HG03342 (cell line): ENCODE results near the gene CCN6.
"Not testable (repeated sequence)": the region's sequence is repeated elsewhere in the genome, so short reads cannot be mapped to it uniquely, and the experiment has no call there.

Experiments used
- ATAC-seq: cut with Tn5 transposase; IDR thresholded peaks from one replicate; pipeline ENCODE4 v1.9.1; 2021; ENCODE audit warnings: mild to moderate bottlenecking, moderate library complexity; ENCODE audit not compliant: unreplicated experiment

The CCN6 gene

DNA sequence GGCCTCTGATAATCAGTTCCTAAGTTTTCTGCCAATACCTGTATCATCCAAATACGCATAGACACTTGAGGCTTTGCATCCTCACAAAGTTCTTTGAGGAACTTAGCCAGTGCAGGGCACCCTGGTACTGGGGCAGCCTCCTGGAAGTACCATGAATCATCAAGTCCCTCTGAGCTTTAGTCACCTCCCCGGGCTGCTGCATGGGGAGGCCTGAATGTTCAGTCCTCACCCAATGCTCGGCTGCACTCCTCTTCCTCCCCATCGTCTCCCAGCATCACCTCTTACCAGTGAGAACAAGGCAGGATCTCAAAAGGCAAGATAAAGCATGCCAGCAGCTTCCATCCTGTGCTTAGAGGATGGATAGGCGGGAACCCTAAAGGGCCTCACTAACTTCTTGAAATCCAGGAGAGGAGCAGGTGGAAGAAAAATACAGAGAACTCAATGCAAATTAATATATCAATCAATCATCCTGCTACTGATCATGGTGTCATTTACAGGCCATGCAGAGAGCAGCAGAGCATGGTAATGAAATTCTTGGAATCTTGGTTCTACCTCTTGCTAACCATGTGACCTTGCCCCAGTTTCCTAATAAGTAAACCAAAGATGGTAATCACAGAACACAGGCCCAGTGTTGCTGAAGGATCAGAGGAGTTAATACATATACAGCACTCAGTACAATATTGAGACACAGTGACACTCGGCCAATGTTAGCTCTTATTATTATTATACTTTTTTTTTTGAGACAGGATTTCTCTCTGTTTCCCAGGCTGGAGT is 4.7 kb upstream of the CCN6 start:
- ATAC-seq = no peak

DNA sequence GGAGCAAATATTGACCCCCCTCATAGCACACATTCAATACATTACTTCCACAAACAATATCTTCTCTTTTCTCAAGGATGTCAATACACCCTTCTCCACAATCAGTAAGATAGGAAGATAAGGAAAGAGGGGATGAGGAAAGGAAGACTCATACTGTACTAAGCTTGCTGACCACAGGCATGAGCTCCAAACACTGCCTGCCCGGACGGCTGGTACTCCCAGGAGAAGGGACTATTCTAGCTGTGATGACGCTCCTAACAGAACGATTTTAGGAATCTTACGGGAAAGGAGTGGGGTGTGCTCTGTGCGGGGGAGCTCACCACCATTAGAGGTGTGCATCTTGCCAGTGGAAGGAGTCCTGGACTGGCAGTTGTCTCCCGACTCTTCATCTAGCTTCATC is 3.9 kb upstream of the CCN6 start:
- no peak for ATAC-seq

DNA sequence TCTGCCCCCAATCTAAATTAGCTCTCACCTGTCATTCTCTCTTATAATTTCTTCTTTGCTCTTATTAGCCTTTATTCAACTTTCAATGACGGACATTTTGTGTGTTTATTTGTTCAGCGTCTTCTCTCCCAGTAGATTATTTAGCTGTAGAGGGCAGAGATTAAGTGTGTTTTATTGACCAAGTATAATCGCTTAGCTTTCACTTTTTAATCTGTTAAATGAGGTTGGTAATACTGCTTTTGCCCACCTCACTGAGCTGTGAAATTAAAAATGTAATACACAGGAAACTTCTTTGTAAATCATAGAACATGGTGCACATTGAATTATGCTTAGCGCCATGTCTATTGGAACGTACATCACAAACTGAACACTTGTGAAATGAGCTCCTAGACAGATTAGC is 3.5 kb upstream of the CCN6 start:
- ATAC-seq = no peak

DNA sequence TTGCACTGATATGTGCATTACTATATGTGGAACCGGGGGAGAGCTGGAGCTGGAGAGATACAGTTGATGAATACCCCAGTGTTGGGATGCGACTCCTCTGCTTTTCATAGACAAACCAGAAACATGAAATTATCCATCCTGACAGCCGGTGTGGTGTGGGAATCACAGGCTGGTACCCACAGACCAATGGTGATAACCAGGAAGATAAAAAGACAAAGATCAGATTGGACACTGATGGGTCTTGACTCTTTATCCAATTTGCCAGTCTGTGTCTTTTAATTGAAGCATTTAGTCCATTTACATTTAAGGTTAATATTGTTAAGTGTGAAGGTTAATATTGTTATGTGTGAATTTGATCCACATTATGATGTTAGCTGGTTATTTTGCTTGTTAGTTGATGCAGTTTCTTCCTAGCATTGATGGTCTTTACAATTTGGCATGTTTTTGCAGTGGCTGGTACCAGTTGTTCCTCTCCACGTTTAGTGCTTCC is 2.6 kb upstream of the CCN6 start:
- ATAC-seq = not testable (repeated sequence)

DNA sequence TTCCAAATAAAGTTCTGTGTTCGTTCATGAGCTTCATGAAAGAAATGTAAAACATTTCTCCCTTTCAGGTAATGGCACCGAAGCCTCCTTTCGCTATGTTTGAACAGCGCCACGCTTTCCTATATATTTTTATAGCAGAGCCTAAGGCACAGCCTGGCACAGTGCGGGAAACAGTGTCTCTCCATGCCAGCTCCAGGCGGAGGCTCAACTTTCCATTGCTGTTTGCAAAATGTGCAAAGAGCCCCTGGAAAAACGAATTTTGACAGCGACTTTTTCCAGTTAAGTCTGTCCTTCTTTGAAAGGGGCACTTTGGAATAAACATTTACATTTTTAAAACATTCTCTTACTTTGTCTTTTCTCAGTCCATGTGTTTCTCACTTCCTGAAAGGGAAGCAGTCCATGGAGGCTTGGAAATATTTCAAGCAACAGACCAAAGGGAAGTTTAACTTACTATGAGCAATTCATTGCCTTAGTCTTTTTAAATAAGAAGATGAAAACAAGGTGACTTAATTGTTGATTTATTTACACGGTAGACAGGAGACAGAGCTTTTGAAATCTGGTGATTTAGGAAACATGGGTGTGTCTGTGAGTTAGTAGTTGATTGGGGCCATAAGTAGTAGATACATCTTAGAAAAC is 769 bp downstream of the CCN6 start:
- no peak for ATAC-seq

DNA sequence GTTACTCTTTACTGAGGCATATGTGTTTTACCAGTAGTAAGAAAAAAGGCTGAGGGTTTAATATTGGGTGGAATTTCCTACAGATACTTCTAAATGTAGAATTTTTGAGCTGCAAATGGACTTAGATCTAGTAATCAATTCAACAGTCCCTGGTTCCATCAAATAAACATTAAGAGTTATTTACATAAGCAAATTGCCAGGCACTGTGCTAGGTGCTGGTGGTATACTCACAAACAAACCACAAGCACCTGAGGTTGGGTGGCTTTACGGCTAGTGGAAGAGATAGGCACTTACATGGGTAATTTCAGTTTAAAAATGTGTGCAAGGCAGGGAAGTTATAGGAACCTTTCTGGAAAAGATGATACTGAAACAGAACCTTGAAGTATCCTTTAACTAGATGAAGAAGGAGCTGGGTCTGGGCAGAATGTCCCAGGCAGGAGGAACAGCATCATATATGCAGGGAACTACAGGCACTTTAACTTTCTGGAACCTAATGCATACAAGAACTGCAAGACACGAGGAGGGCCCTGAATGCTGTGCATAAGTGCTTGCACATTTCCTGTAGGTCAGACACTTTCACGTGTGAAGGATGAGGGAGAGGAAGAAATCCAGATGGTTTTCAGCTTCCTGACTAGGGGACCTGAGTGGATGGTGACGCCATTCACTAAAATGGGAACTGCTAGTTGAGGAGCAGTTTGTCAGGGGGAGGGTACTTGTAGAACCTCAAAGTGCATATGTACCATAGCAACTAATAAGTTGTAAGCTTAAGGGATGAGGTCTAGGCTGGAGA is 4.5 kb downstream of the CCN6 start:
- ATAC-seq = no peak

DNA sequence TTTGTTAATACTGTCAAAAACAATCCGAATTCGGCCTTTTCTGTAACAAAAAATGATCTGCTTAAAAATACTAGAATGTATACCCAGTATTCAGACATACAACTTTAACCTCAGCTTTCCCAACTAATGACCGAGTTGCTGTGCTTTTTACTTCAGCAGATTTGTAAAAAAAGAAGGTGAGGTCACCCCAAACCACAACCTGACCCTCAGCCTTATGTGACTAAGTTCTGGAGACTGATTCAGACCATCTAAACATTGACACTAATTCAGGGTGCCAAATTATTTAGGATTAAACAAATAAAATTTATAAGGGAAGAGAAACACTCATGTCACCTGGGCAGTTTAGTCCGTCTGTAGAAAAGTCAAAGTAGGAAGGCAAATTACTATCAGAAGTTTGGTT is 7.7 kb downstream of the CCN6 start:
- ATAC-seq = no peak

DNA sequence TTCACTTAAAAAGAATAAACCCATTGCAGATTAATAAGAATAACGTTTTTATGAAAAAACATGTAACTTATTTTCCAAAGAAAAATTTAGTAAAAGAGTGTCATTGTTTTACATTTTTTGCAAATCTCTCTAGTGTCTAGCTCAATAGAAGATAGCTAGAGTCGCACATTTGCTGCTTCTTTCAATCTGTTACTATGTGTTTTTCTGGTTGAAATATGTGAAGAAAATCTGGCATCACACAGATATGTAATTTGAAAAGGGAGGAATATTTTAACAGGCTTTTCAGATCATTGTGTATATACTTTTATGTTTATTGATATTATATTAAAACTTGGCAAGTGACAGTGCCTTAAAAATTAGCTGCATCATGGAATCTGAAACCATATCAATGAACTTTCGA is 9.1 kb downstream of the CCN6 start:
- no peak for ATAC-seq

DNA sequence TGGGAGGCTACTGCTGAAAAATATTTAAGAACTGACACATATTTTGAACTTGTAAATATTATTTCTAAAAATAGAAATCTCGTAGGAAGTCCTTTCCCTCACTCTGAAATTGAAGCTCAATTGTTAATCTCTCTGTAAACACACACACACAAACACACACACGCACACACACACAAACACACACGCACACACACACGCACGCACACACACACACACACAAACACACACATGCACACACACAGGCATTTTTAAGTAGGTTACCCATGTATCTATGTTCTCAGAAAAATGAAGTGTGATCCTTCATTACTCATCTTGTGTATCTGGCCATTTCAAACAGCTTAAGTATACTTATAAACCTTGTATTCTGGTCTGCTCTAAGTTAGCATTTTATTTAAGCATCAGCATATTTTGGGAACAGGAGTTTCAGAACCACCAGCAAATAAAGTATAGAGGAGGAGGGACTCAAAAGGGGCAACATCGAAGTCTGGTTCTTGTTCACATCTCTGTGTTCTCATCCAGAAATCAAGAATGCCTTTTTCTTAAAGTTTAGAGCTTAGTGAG is 11.6 kb downstream of the CCN6 start:
- no peak for ATAC-seq

DNA sequence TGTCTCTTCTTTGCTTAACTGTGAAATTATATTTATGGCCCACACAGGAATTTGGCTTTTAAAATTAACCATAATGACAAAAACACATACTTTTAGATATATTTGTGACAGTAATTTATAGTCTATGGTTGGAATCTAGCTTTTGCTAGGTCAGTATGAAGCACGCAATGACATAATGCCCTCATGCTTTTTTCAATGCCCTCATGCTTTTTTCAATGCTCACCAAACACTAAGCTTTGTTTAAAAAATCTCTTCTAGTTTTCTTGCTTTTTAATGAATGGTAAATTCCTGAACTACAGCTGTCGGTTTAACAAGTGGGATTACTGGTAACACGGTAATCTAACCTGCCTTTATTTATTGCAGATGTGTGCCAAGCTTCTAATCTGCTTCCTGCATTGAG is 12.7 kb downstream of the CCN6 start:
- no peak for ATAC-seq

DNA sequence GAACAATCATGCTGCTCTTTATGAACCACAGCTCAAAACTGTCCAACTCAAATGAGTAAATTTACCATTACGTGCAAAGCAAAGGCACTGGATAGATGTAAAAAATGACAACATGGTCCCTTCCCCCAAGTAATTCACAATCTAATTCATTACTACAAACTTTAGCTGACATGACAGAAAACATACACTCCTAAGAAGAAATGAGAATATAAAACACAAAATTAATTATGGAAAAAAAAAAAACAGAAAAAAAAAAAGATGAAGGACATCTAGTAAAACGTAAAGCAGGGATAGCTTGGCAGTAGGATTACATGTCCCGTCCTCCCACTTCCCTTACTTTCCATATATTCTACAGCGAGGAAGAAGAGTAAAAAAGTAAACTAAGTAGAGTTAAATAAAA is 27.7 kb downstream of the CCN6 start:
- ATAC-seq = no peak

DNA sequence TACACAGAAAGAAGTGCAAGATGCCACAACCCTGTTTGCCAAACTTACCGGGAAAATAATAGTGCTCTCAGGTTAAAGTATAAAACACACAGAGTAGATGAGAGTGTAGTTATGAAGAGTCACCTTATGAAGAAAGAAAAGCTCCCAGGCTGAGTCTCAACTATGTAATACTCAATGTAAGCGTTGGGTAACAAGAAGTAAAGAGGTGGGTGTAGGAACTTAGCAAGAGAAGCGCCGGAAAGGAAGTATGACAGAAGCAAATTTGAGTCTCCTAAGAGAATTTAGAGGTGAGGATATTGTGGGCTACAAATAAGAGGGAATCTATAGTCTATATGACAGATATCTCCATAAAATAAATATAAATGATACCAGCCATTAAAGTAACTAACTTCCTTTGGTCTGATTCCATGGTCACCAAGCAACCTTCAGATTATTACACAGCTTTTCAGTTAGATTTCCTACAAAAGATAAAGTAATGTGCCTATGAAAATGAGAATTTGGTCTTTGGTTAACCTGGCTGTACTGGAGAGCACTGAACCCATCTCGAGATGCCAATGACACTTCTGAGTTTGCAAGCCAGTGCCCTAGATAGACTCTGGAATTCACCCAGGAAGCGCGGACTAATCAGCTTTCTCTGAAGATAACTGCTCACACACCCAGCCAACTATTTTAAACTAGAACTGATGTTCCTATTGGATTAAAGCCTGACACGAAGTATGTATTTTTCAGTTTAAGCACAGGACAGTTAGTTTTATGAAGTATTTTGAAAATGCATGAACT is 31.6 kb downstream of the CCN6 start:
- no peak for ATAC-seq

DNA sequence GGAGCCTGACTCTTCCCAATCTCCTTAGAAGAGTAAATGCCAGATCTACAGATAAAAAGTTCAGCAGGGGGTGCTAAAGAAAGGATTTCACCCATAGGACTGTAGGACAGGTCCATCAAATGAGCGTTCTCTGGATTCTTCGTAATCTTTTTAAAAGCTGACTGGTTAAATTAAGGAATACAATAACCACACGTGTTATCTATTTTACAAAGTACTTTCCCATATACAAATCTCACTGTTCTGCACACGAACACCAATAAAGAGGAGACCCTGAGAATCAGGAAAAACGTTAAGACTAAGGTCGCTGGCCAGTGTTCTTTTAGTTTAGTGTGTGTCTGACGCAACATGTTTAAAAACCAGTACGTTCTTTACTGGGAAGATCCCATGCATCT is 32.8 kb downstream of the CCN6 start:
- ATAC-seq = peak; percentile 3

DNA sequence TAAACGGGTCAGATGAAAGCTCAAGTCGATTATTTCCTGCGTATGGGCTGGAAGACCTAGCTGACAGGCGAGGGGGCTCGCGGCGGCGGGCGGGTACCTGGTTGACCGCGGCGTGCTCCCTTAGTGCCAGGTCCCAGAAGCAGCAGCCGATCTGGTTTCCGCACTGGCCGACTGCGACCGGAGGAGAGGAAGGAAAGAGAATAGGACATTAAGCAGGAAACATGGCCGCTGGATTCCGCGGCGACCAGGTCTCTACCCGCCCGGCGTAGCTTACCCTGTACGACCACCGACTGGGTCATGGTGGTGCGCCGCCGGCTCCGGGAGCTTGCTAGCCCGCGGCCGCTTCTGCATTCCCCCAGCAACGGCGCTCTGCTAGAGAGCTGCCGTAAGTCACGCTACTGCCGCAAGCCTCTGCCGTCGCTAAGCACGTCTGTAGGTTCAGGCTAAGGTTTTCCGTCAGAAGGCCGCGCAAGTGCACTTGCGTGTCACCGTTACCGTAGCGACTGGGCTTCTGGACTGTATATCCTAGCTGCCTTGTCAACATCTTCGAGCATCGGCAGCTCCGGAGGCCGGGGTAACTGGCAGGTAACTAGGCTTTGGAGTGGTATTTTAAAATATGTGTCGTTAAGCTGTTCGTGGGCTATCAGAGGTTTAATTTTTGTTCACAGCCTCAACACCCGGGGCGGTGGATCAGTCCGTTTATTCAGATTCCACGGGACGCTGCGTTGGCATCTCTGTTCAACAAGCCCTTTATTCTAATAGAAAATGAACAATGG is 33.4 kb downstream of the CCN6 start, which contains the start of the genes FAM229B and TUBE1:
TSS of gene FAM229B (plus strand) at position 456 of the 776 bp plus-strand sequence. CDS start 11,693 bp downstream, outside the sequence.
TSS of gene TUBE1 (minus strand) at position 347 of the 776 bp plus-strand sequence. CDS start at position 299, 48 bp downstream.
- ATAC-seq = peak; percentile 97

DNA sequence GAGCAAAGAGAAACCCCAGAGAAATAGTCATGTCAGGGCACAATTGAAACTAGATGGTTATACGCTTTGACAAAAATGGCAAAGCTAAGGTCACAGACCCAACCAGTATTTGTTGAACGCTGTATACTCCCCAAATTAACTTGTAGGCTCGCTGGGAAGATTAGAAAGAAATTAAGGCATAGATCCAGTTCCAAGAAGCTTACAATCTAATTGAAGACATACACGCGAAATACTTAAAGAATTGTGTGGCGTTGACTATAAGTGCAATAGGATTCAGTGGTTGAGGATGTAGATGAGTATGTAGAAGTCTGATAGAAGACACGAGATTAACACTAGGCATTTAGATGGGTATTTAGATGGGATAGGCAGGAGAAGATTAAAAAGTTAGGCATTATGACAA is 34.0 kb downstream of the CCN6 start:
- no peak for ATAC-seq

DNA sequence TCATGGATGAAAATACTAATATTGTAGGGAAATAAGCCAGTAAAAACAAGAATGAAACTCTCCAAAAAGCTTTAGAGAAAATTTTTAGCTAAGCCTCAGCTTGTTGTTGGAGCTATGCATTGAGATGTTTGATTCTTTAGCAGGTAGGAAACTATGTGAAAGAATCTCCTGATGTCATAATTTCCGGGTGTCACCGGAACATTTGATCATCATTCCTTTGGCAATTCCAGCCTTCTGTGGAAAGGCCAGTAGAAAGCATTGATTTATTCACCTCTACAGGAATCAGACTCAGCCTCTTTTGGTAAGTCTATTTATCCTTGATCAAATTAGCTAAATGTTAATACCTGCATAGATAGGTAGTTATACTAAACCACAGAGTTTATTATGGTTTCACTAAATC is 43.0 kb downstream of the CCN6 start:
- ATAC-seq = no peak

DNA sequence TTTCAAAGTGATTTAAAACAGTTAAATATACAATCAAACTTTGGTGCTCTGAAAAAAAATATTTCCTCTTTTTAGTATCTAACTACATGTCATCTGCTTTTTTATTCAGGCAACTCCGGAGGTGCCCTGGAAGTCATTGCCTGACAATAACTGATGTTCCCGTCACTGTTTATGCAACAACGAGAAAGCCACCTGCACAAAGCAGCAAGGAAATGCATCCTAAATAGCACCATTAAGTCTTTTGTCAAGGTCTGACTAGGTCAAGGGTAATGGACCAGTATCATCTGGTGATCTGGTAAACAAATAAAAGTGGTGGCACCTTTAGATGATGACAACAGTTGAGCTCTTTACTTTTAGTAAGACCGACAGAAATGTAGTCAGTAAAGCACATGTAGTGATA is 46.7 kb downstream of the CCN6 start:
- ATAC-seq = no peak

DNA sequence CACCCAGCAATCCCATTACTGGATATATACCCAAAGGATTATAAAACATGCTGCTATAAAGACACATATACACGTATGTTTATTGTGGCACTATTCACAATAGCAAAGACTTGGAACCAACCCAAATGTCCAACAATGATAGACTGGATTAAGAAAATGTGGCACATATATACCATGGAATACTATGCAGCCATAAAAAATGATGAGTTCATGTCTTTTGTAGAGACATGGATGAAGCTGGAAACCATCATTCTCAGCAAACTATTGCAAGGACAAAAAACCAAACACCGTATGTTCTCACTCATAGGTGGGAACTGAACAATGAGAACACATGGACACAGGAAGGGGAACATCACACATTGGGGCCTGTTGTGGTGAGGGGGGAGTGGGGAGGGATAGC is 52.1 kb downstream of the CCN6 start:
- ATAC-seq = not testable (repeated sequence)

DNA sequence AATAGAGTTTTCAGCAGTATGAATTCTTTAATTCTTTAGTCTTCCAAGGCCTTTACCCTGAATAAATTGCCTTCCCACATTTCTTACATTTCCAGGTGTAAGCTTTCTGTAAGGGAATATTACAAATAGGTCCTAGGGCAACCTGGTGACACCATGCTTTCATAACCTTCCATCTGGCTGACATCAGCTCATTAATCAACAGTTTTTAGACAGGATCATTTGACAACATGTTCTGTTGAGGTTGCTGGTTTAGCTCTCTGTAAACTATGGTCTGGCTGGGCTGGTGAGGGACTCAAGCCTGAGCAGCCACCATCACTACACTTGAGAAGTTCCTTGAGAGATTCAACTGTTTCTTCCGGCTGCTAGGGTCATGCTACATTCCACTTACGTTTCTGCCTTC is 52.7 kb downstream of the CCN6 start:
- no peak for ATAC-seq

DNA sequence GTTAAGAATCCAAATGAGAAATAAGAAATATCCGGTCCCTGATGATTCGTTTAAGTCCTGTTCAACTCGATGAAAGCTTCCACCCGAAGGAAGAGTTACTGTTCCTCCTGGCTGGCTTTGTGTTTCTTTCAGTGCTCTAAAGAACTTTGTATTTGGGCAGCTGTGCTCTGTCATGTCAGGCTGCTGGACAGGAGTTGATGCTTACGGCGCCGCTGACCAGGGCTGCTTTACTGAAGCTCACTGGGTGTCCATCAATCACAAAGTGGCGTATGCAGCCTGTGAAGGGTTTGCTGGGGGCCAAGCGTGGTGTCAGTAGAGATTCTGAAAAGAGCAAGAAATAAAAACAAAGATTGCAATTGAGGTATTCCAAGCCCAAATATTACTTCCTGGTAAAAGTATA is 55.4 kb downstream of the CCN6 start:
- ATAC-seq = no peak
